Neuronal stem cell (in vitro differentiated cells): ENCODE data around the gene SBSN.
A peak's percentile ranks its signal among the peaks of the same experiment; 100 is the strongest.

Source experiments
- DNase-seq: peaks from one replicate; pipeline ENCODE4 v3.0.0-alpha.2; 2013; ENCODE audit warnings: low spot score
- H2AFZ ChIP-seq: one replicate; pipeline ENCODE4 v1.6.1; 2013; ENCODE audit warnings: mild to moderate bottlenecking, low read length, inconsistent platforms
- H2AK5ac ChIP-seq: 2 replicates; pipeline ENCODE4 v1.6.1; 2013; ENCODE audit warnings: low read depth, mild to moderate bottlenecking, inconsistent platforms, low read length, moderate library complexity, mixed read lengths
- H2BK120ac ChIP-seq: 2 replicates; pipeline ENCODE4 v1.6.1; 2013; ENCODE audit warnings: low read depth, mild to moderate bottlenecking, inconsistent platforms, low read length, moderate library complexity, mixed read lengths
- H2BK12ac ChIP-seq: one replicate; pipeline ENCODE4 v1.6.1; 2013; ENCODE audit warnings: low read length, inconsistent platforms
- H2BK15ac ChIP-seq: 2 replicates; pipeline ENCODE4 v1.6.1; 2013; ENCODE audit warnings: mild to moderate bottlenecking, low read length, inconsistent platforms, mixed read lengths
- H2BK5ac ChIP-seq: one replicate; pipeline ENCODE4 v1.6.1; 2013; ENCODE audit warnings: inconsistent platforms, mild to moderate bottlenecking, low read length, moderate library complexity
- H3K14ac ChIP-seq: one replicate; pipeline ENCODE4 v1.6.1; 2013; ENCODE audit warnings: low read length, inconsistent platforms
- H3K18ac ChIP-seq: 2 replicates; pipeline ENCODE4 v1.6.1; 2013; ENCODE audit warnings: low read length, inconsistent platforms
- H3K23ac ChIP-seq: 2 replicates; pipeline ENCODE4 v1.6.1; 2013; ENCODE audit warnings: low read depth, mild to moderate bottlenecking, mixed read lengths, low read length, inconsistent platforms; ENCODE audit not compliant: poor library complexity
- H3K27ac ChIP-seq: replicated peaks from 3 replicates; pipeline ENCODE4 v1.5.1; 2013; ENCODE audit warnings: low read length, inconsistent platforms
- H3K27me3 ChIP-seq, 3 experiments: 2 replicates each; pipeline ENCODE4 v1.6.1; 2013; ENCODE audit warnings: low read length in 3 of 3, mild to moderate bottlenecking in 2 of 3, inconsistent platforms in 1 of 3, low read depth in 1 of 3, mixed read lengths in 1 of 3, moderate library complexity in 1 of 3; ENCODE audit not compliant: control insufficient read depth in 3 of 3, insufficient read depth in 3 of 3
- H3K36me3 ChIP-seq, 2 donors: replicated peaks in 1 of 2; 2 replicates each; pipeline ENCODE4 v1.6.1; 2013; ENCODE audit warnings: low read length in 2 of 2; ENCODE audit not compliant: control insufficient read depth in 2 of 2, insufficient read depth in 2 of 2
- H3K4ac ChIP-seq: 2 replicates; pipeline ENCODE4 v1.6.1; 2013; ENCODE audit warnings: inconsistent platforms, mild to moderate bottlenecking, low read length, moderate library complexity
- H3K4me1 ChIP-seq, 2 donors: 1 replicate in 1 of 2; 2 replicates in 1 of 2; pipeline ENCODE4 v1.6.1; 2013; ENCODE audit warnings: low read length in 2 of 2, low read depth in 1 of 2; ENCODE audit not compliant: control insufficient read depth in 2 of 2, insufficient read depth in 1 of 2
- H3K4me2 ChIP-seq: one replicate; pipeline ENCODE4 v1.6.1; 2013; ENCODE audit warnings: mild to moderate bottlenecking, low read length, inconsistent platforms; ENCODE audit not compliant: insufficient read depth, poor library complexity, severe bottlenecking
- H3K4me3 ChIP-seq, 2 donors: 2 replicates each; pipeline ENCODE4 v1.5.1; 2013; ENCODE audit warnings: low read length in 2 of 2, mild to moderate bottlenecking in 2 of 2, inconsistent platforms in 1 of 2, moderate library complexity in 1 of 2
- H3K79me1 ChIP-seq: one replicate; pipeline ENCODE4 v1.6.1; 2013; ENCODE audit warnings: low read depth, mild to moderate bottlenecking, inconsistent platforms, low read length, moderate library complexity
- H3K9ac ChIP-seq: one replicate; pipeline ENCODE4 v1.6.1; 2013; ENCODE audit warnings: mild to moderate bottlenecking, low read depth, low read length, inconsistent platforms; ENCODE audit not compliant: poor library complexity
- H3K9me3 ChIP-seq, 2 donors: replicated peaks in 1 of 2; 2 replicates each; pipeline versions ENCODE3 to v1.6.1; 2013; ENCODE audit warnings: low read length in 2 of 2, mild to moderate bottlenecking in 2 of 2, inconsistent platforms in 1 of 2, low read depth in 1 of 2, mixed read lengths in 1 of 2, moderate library complexity in 1 of 2; ENCODE audit not compliant: control insufficient read depth in 2 of 2, insufficient read depth in 1 of 2
- H4K8ac ChIP-seq: one replicate; pipeline ENCODE4 v1.6.1; 2013; ENCODE audit warnings: low read depth, mild to moderate bottlenecking, inconsistent platforms, low read length, moderate library complexity
- H4K91ac ChIP-seq: one replicate; pipeline ENCODE4 v1.6.1; 2013; ENCODE audit warnings: low read length, low read depth, mild to moderate bottlenecking, inconsistent platforms; ENCODE audit not compliant: poor library complexity
- WGBS, 2 donors: extraction: QIAGEN DNeasy Blood & Tissue Kit; methylation state at CpG; one replicate each; pipeline ENCODE4 v1.1.7; 2013; ENCODE audit warnings: missing lambda C conversion rate in 2 of 2, mixed read lengths in 1 of 2; ENCODE audit not compliant: insufficient read length in 2 of 2, insufficient replicate concordance in 1 of 2; ENCODE audit errors: extremely low coverage in 2 of 2; 5-methylcytosine and 5-hydroxymethylcytosine counted together

Gene SBSN

GRCh38 chr19:35559281-35559659, 31.2 kb upstream of the SBSN start:
- Histone ChIP-seq H2AFZ (no peak overlapping the region), H3K4me2 (no peak overlapping the region), H3K9me3 (peaks cover 0 to 4% of the 10 kb centered on the region in 2 donors), H3K9ac (peak overlapping the region; percentile 66), H4K91ac (no peak overlapping the region), H3K27me3 (peaks cover 2 to 69% (median 32%) of the 10 kb centered on the region in 3 experiments), H3K36me3 (no peaks in the 10 kb centered on the region), H2AK5ac (no peak overlapping the region), H3K27ac (no peak overlapping the region), H3K23ac (peak overlapping the region; percentile 83), H3K79me1 (peaks cover 2% of the 10 kb centered on the region), H4K8ac (no peak overlapping the region), H3K4me3 (no peak overlapping the region), H3K14ac (peak overlapping the region; percentile 67), H2BK5ac (no peak overlapping the region), H3K4me1 (peaks cover 0 to 3% of the 10 kb centered on the region in 2 donors), H2BK120ac (no peak overlapping the region), H2BK12ac (no peak overlapping the region), H3K18ac (no peak overlapping the region), H3K4ac (no peak overlapping the region), H2BK15ac (no peak overlapping the region)
- no peak for DNase-seq
- WGBS, 2 donors: no CpG with 5 or more reads among the region's 11 CpGs

GRCh38 chr19:35558400-35559280, 30.5 kb upstream of the SBSN start:
- Histone ChIP-seq H3K4me2 (peak overlapping the region; percentile 48), H2BK12ac (no peak overlapping the region), H2AK5ac (peak overlapping the region; percentile 89), H3K79me1 (peaks cover 2% of the 10 kb centered on the region), H3K36me3 (no peaks in the 10 kb centered on the region), H3K4me3 (peak overlapping the region; percentile 43 to 73), H3K9me3 (peaks cover 0 to 4% of the 10 kb centered on the region in 2 donors), H3K23ac (peak overlapping the region; percentile 3), H2BK15ac (peak overlapping the region; percentile 5), H3K9ac (no peak overlapping the region), H3K4me1 (peaks cover 0 to 3% of the 10 kb centered on the region in 2 donors), H3K18ac (peak overlapping the region; percentile 81), H2BK5ac (no peak overlapping the region), H3K4ac (no peak overlapping the region), H3K27ac (no peak overlapping the region), H4K91ac (no peak overlapping the region), H3K27me3 (peaks cover 2 to 71% (median 32%) of the 10 kb centered on the region in 3 experiments), H4K8ac (no peak overlapping the region), H2AFZ (peak overlapping the region; percentile 93), H2BK120ac (no peak overlapping the region), H3K14ac (peak overlapping the region; percentile 12)
- WGBS, 2 donors: no CpG with 5 or more reads among the region's 53 CpGs
- no peak for DNase-seq

- H3K9ac ChIP-seq: peak overlapping the region; percentile 90
- no peak overlapping the region for H2BK5ac ChIP-seq
- H2BK15ac ChIP-seq: peak overlapping the region; percentile 70
- peaks cover 2% of the 10 kb centered on the region for H3K79me1 ChIP-seq
- H3K18ac ChIP-seq: peak overlapping the region; percentile 88
- no peak overlapping the region for H4K91ac ChIP-seq
- H3K23ac ChIP-seq: peak overlapping the region; percentile 92
- H3K36me3 ChIP-seq: no peaks in the 10 kb centered on the region
- peaks cover 0 to 4% of the 10 kb centered on the region in 2 donors for H3K9me3 ChIP-seq
- H3K4me3 ChIP-seq: peak overlapping the region; percentile 43 to 79
- peaks cover 0 to 3% of the 10 kb centered on the region in 2 donors for H3K4me1 ChIP-seq
- no peak overlapping the region for H3K4ac ChIP-seq
- peak overlapping the region; percentile 74 for H4K8ac ChIP-seq
- no peak overlapping the region for H2BK120ac ChIP-seq
- peak overlapping the region; percentile 89 for H2AK5ac ChIP-seq
- H2AFZ ChIP-seq: peak overlapping the region; percentile 93
- H3K4me2 ChIP-seq: peak overlapping the region; percentile 90
- DNase-seq: peak; percentile 89
- peak overlapping the region; percentile 60 for H3K14ac ChIP-seq
- H3K27me3 ChIP-seq: peaks cover 2 to 71% (median 32%) of the 10 kb centered on the region in 3 experiments
- WGBS, 2 donors: no CpG with 5 or more reads among the region's 60 CpGs
- peak overlapping the region; percentile 86 for H2BK12ac ChIP-seq
- peak overlapping the region; percentile 51 for H3K27ac ChIP-seq
Measured at GRCh38 chr19:35557539-35558399, 29.7 kb upstream of the SBSN start.
